ENCODE data around the gene CDK6. TPM values are rescaled to one million over a fixed set of nuclear protein-coding genes. Genes with fewer than 3 reads are reported as not detected.

Gene CDK6
- total RNA-seq, 1 donor from 2014 or later = 23.6 TPM

DNA sequence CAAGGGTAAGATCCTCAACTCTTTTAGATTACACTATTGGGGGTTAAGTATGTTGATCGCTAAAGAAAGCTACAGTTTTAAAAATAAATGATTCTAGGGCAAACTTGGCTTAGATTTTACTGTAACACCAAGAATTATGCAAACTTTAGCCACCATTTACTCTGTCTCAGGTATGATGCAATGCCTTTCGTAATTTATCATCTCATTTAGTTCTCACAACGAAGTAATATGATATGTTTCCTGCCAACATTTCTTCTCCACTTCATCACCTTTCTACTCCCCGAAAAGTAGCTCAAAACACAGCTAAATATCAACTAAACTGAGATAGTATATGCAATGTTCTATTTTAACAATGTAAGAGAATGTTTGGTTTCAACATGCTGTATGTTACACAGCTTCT, 267.2 kb downstream of the CDK6 start:
- ATAC-seq (no peak), DNase-seq (ENCODE audit: missing footprints) (no peak)
- intact Hi-C loops (cut with DNase I) = no loop called here

DNA sequence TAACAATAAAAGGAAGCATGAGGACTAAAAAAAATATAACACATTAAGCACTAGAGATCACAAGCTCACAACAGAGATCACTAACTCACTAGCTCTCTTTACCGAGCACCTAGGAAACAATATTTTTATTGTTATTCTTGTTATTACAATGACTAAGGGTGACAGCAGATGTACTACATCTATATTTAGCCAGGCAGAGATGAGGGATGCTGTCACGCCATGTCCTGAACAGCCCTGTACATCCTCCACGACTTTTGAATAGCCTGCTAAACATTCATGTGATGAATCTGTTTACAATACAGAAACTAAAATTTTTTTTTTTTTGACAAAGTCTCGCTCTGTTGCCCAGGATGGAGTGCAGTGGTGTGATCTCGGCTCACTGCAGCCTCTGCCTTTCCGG, 268.9 kb downstream of the CDK6 start:
- ATAC-seq = no peak

DNA sequence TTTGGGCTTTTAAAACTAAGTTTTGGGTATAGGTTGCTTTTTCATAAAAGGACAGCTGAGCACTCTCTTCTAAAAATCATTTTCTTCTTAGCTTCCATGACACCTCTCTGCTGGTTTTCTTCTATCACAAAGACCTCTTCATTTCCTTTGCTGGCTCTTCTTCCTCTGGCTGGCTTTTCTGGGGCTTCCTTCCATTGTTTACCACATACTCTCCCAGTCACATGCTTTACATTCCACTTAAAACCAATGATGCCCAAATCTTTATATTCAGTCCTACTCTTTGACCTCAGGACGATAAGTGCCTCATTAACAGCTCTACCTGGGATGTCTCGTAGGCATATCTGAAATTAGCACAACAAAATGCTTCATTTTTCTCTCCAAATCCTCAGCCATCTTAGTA, 273.0 kb downstream of the CDK6 start:
- intact Hi-C loops (cut with DNase I) = no loop called here
- DNase-seq (ENCODE audit: missing footprints) (no peak), ATAC-seq (no peak)

More for the DNA sequence above, 268.9 kb downstream of the CDK6 start:
- DNase-seq (ENCODE audit: missing footprints) = no peak
- intact Hi-C loops (cut with DNase I) = no loop called here

DNA sequence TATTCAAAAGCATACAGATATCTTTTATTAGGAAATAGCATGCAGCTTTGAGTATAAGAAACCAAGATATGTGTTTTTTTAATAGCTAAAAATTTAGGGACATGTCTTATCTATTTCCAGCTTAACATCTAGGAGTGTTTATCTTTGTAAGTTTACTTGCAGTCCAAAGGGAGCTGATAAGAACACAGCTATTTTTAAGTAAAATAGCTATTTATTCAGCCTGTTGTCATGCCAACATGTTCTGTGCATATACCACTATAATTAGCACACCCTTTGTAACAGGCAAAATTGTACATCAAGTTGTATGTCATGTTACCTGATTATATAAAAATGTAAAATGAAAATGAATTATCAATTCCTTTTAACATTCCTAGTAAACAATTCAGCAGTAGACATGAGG, 275.8 kb downstream of the CDK6 start:
- ATAC-seq (no peak), DNase-seq (ENCODE audit: missing footprints) (no peak)
- intact Hi-C loops (cut with DNase I) = no loop called here

DNA sequence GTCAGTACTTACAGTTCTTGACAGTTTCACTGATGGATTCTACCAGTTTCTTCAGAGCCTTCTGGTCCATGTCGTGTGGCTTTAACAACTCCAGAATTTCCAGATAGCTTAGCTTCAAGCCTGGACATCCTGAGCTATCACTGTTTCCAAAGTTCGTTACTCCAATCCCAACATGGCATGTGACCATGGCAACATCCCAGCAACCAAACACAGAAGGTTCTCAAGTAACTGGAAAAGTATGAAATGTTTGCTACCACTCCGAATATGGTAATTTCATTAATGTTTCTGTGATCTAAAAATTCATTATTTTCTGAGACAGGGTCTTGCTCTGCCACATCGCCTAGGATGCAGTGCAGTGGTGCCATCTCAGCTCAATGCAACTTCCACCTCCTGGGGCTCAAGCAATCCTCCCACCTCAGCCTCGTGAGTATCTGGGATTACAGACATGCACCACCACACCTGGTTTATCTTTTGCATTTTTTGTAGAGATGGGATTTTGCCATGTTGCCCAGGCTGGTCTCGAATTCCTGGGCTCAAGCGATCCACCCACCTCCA, 278.5 kb downstream of the CDK6 start:
- ATAC-seq (no peak), DNase-seq (ENCODE audit: missing footprints) (no peak)
- intact Hi-C loops (cut with DNase I) = no loop called here

DNA sequence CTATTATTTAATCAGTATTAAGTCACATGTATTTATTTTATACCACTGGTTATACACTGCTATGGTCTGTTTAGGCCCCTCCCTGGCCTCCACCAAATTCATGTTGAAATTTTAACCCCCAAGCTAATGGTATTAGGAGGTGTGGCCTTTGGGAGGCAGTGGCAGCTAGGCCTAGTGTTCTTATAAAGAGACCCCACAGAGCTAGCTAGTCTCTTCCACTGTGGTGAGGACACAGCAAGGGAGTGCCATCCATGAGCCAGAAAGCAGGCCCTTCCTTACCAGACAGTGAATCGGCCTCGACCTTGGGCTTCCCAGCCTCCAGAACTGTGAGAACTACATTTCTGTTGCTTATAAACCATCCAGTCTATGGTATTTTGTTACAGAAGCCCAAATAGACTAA, 279.1 kb downstream of the CDK6 start:
- intact Hi-C loops (cut with DNase I) = no loop called here
- peak; percentile 23 for ATAC-seq

More for the DNA sequence above, 279.1 kb downstream of the CDK6 start:
- DNase-seq (ENCODE audit: missing footprints) = no peak

Other genes with a start within 250 kb of the CDK6 start
- gene FAM133B, start 246.2 kb downstream of the CDK6 start, total RNA-seq = 14.3 TPM